Activated CD4-positive, alpha-beta T cell treated with anti-CD3 and anti-CD28 coated beads for 4 hours (primary cell): ENCODE data around the gene FRAS1.
"Not testable (repeated sequence)": the region's sequence is repeated elsewhere in the genome, so short reads cannot be mapped to it uniquely, and the experiment has no call there.

ENCODE experiments used
- DNase-seq, 2 donors: peaks; one replicate each; pipeline ENCODE4 v3.0.0-alpha.2; 2020

FRAS1 gene

GRCh38 chr4:78297116-78297800 lies 240.1 kb downstream of the FRAS1 start:
- DNase-seq = no peak

DNA sequence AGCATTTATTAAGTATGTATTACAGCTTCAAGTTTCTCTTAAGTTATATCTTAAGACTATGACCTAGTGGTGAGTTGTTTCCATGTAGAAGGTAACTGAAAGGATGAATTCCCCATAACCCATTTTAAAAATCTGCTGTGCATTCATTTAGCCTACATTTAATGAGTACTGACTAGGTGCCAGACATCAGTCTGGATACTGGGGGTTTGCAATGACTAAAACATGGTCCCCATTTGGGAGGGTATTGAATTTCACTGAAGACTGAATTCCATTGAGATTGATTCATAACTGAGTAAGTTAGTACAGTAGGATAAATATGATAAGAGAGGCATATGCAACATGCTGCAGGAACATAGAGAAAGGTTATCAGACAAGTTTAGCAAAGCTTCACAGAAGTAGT lies 241.5 kb downstream of the FRAS1 start:
- no peak for DNase-seq

DNA sequence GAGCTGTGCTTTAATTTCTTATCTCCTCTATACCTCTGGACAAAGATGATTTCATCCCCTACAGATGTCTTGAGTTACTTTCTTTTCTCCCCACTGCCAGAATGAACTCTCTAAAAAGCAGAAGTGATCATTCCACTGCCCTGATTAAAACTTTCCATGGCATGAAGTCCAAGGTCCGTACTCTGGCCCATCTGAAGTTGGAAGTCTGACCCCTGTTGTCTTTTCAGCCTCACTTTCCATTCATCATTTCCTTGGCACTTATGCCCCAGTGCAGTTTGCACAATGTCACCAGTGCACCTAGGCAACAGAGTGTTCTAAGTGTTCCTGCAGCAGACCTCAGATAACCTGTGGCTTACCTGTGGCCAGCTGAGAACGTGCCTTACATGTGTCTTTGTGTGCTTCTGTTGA lies 242.4 kb downstream of the FRAS1 start:
- DNase-seq = no peak

- not testable (repeated sequence) for DNase-seq
Measured at GRCh38 chr4:78307263-78307662, 250.1 kb downstream of the FRAS1 start.

DNA sequence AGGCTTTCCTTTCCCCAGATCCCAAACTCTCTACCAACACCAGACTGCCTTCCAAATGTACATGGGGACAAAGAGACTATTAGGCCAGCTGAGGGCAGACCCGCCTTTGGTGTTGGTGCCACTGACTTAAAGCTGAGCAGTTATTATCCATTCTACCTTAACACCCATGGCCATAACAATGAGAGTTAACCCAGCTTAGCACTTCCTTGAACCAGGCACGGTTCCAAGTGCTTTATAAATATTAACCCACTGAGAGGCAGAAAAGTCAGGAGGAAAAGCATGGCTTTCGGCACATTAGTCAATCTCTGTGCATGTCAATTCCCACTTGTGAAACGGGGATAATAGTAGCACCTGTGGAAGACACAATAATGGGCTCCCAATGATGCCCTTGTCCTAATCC lies 251.4 kb downstream of the FRAS1 start:
- no peak for DNase-seq

GRCh38 chr4:78309352-78309751 lies 252.2 kb downstream of the FRAS1 start:
- no peak for DNase-seq

DNA sequence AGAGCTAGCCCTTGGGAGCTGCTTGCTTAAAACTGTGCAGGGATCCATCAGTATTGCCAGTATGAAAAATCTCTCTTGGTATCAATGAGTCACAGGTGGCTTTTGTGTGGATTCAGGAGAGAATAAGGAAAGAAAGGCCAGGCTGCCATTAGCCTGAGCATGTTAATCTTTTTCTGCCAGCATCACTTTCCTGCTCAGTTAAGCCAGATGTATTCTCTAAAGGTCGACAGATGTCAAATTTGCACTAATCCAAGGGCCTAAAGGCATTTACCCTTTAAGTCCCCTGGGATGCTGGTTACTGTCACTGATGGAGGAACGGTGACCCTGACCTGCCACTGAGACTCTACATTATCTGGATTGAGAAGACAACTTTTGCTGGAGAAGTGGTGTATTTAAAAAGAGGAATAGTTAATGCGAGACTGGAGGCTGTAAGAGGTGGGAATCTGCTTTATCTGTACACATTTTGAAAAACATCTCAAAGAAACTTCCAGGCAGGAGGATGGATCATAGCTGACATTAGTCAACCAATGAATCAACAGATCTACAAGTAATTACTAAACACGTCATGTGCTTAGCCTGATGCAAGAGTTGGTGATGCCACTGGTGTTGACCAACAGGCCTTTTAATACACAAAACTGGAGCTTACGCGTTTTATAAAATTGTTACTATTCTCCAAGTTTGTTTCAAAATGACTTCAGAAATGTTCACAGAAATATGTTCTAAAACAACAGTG lies 253.1 kb downstream of the FRAS1 start:
- no peak for DNase-seq

GRCh38 chr4:78310740-78311115 lies 253.6 kb downstream of the FRAS1 start:
- DNase-seq = no peak

DNA sequence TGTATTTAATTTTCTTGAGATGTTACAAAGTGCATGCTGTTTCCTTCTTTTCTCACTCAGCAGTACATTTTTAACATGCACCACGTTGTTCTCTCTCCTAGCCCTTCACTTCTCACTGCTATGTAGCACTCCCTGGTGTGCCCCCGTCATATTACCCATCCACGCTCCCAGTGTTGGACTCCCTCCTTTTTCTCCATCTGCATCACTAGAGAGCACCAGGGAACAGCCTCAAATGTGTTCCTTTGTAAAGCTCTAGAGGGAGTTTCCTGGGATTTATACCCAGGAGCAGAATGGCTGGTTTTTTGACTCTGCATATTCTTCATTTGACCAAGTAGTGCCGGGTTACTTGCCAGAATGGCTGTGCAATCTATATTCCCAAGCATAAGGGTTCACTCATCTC lies 254.2 kb downstream of the FRAS1 start:
- no peak for DNase-seq

- DNase-seq = no peak
Measured at GRCh38 chr4:78312989-78313753, 256.0 kb downstream of the FRAS1 start.

- no peak for DNase-seq
Measured at GRCh38 chr4:78313754-78314120, 256.6 kb downstream of the FRAS1 start.

- DNase-seq = no peak
Measured at GRCh38 chr4:78318126-78318525, 261.0 kb downstream of the FRAS1 start.

DNA sequence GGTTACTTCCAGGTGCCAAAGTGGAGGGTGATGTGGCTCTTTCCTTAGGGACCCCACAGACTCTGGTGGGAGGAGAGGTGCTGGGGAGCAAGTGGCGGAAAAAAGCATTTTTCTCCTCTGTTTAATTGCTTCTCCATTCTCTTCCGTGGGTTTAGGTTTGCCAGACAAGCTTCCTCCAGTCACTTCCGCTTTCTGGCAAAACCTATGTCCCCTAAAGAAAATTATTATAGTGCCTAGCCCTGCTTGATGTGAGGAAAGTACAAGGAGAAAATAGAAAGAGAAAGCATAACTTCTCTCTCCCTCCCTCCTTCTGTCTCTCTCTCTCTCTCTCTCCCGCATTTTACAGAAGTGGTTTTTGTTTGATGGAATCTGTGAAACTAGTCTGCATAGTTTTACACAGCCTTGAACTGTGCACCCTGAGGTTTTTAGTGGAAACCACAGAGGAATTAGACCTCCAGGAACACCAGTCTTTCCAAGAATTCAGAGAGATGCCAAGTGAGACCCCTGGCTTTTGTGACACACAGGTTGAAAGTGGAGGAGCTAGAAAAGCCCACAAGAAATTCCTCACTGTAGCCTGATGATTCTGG lies 263.3 kb downstream of the FRAS1 start:
- no peak for DNase-seq

GRCh38 chr4:78322032-78322431 lies 264.9 kb downstream of the FRAS1 start:
- no peak for DNase-seq

GRCh38 chr4:78323439-78323838 lies 266.3 kb downstream of the FRAS1 start:
- no peak for DNase-seq

DNA sequence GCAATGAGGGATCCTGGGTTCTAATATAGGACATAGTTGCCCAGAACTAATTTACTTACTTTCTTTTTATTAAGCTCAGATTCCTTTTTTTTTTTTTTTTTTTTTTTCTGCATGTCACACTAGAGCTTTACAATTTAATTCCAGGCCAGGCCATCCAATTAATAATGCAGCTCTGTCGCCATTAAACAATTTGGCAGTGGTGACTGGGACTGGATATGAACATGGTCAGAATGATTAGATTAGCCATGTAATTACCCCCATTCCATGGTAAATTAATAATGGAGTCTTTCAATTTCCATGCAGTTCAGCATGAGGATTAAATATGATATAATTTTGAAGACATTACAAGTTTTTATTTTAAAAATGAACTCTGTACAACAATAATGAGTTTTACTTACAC lies 267.5 kb downstream of the FRAS1 start:
- no peak for DNase-seq

- no peak for DNase-seq
Measured at GRCh38 chr4:78325271-78326157, 268.4 kb downstream of the FRAS1 start.

- DNase-seq = not testable (repeated sequence)
Measured at GRCh38 chr4:78328591-78328990, 271.5 kb downstream of the FRAS1 start.

DNA sequence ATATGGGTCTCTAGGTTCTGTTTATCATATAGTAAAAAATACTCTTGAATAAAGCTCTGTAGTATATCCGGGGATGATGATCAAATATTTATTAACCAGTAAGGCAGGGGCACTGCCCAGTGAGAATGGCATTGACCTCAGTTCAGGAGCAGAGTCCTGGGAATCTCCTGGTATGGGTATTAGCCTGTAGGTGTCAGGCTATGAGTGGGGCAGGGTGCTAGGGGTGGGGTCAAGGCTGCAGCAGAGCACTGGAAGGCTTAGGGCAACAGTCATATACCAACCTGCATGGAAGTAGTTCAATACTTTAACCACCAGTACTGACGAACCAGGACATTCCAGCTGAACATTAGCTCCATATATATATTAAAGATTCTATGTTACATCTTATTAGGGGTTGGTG lies 274.1 kb downstream of the FRAS1 start:
- DNase-seq = no peak

DNA sequence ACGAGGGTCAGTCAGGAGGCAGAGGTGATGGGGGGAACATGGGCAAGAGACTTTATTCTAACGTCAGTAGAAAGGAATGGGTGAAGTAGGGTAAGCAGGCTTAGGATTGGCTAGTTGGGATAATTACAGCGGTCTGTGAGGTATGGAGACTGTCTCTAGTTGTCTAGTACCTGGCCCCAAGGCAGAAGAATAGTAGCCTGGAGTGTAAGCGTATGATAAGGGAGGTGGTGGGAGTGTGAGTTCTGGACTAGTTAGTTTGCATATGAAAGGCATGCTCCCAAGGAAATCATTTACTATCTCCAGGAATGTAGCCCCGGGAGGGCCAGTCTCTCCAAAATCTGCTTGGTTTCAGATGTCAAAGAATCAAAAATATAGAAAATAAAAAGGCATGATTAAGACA lies 274.8 kb downstream of the FRAS1 start:
- DNase-seq = no peak

DNA sequence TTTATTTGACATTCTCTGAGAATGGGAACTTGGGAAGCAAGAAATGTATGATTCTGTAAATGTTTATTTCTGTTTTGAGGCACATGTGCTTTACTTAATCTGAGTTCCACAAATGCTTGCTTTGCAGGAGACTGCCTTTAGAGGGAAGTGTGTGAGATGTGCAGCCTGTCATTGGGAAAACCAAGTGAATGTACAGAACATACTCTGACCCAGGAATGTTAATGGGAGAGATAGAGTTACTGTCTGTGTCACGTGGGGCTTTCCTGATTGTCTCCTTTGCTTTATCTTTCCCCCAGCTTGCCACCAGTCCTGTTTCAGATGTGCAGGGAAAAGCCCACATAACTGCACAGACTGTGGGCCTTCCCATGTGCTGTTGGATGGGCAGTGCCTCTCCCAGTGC lies 275.9 kb downstream of the FRAS1 start:
- DNase-seq = no peak

GRCh38 chr4:78336093-78336943 lies 279.2 kb downstream of the FRAS1 start:
- no peak for DNase-seq
